Adrenal gland (tissue), 5 donors: ENCODE results near the gene PIWIL4.

Experiments used
- POLR2A ChIP-seq, 2 donors: fragments of 450-650 bp; IDR thresholded peaks; one replicate each; pipeline ENCODE4 v1.6.1; 2017; ENCODE audit warnings: antibody characterized with exemption in 2 of 2, mild to moderate bottlenecking in 2 of 2, moderate library complexity in 1 of 2
- TF ChIP-seq, protein P1 (sequence below), 6 experiments: fragments of 450-650 bp in 4 of 6; fragments of 200-600 bp in 2 of 6; sonication (generic) in 1 of 6; IDR thresholded peaks; 1 replicate in 5 of 6; 2 replicates in 1 of 6; pipeline versions ENCODE4 v1.5.1 to v1.8.0; 2016 to 2021; ENCODE audit warnings: antibody characterized with exemption in 6 of 6, mild to moderate bottlenecking in 2 of 6, moderate library complexity in 1 of 6
- donor health status: DM: no; HTN: no; CAD: no.

DNA sequence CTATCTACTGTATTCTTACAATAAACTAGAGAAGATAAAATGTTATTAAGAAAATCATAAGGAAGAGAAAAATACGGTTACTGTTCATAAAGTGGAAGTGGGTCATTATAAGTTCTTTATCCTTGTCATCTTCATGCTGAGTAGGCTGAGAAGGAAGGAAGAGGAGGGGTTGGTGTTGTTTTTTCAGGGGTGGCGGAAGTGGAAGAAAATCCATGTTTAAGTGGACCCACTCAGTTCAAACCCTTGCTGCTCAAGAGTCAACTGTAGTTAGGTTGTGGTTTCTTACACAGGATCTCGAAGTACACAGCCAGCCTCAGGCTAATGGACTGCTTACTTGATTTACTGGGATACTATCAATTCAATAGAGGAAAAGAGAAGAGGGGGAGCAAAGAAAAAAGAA is 63.1 kb downstream of the PIWIL4 start:
- TF ChIP-seq, protein P1, sequence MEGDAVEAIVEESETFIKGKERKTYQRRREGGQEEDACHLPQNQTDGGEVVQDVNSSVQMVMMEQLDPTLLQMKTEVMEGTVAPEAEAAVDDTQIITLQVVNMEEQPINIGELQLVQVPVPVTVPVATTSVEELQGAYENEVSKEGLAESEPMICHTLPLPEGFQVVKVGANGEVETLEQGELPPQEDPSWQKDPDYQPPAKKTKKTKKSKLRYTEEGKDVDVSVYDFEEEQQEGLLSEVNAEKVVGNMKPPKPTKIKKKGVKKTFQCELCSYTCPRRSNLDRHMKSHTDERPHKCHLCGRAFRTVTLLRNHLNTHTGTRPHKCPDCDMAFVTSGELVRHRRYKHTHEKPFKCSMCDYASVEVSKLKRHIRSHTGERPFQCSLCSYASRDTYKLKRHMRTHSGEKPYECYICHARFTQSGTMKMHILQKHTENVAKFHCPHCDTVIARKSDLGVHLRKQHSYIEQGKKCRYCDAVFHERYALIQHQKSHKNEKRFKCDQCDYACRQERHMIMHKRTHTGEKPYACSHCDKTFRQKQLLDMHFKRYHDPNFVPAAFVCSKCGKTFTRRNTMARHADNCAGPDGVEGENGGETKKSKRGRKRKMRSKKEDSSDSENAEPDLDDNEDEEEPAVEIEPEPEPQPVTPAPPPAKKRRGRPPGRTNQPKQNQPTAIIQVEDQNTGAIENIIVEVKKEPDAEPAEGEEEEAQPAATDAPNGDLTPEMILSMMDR (IDR thresholded peaks at IDR 0.05), result no peak
- TF ChIP-seq POLR2A (IDR thresholded peaks at IDR 0.05), result no peak
